OCI-LY7 (cell line): ENCODE measurements around the gene PLEKHH1. TPM values are rescaled to one million over a fixed set of nuclear protein-coding genes. Genes with fewer than 3 reads are reported as not detected.
"Not testable (repeated sequence)": the region's sequence is repeated elsewhere in the genome, so short reads cannot be mapped to it uniquely, and the experiment has no call there.

ENCODE experiments used
- BruUV-seq: library from RNA; stranded (reverse); fragments of 400-500 nt; replicated peaks from 2 replicates; lab custom pipeline; 2021; lab: Mats Ljungman, UMichigan
- CTCF ChIA-PET: fragments of 300-600 bp; sonication (Branson Sonifier 250); formaldehyde crosslinking; loops from one replicate; lab custom pipeline; 2022; ENCODE audit warnings: antibody characterized with exemption; ENCODE audit not compliant: unreplicated experiment; lab: Charles Lee
- POLR2A ChIA-PET: fragments of 300-600 bp; sonication (Branson Sonifier 250); formaldehyde crosslinking; loops from one replicate; lab custom pipeline; 2022; ENCODE audit warnings: antibody characterized with exemption; lab: Charles Lee
- DNase-seq: peaks from one replicate; pipeline ENCODE4 v3.0.0-alpha.2; 2015; ENCODE audit warnings: low spot score
- H2AFZ ChIP-seq: fragments of 200-600 bp; sonication (generic), shearing (Covaris generic); 2 replicates; pipeline ENCODE4 v1.6.1; 2014; ENCODE audit warnings: mild to moderate bottlenecking, antibody characterized with exemption, low read length, moderate library complexity
- H3K27ac ChIP-seq: fragments of 200-600 bp; sonication (generic); 2 replicates; pipeline ENCODE4 v1.5.1; 2014; ENCODE audit warnings: mixed run types, low read depth, mild to moderate bottlenecking, moderate library complexity, low read length, inconsistent platforms; ENCODE audit not compliant: poor library complexity, severe bottlenecking
- H3K36me3 ChIP-seq: fragments of 200-600 bp; sonication (generic); 2 replicates; pipeline ENCODE4 v1.6.1; 2014; ENCODE audit warnings: mild to moderate bottlenecking, antibody characterized with exemption, low read length, moderate library complexity, mixed read lengths; ENCODE audit not compliant: insufficient read depth
- H3K4me1 ChIP-seq: fragments of 200-600 bp; sonication (generic); 2 replicates; pipeline ENCODE4 v1.5.1; 2014; ENCODE audit warnings: mild to moderate bottlenecking, low read length; ENCODE audit not compliant: insufficient read depth, poor library complexity, severe bottlenecking
- H3K4me2 ChIP-seq: fragments of 200-600 bp; sonication (generic); 2 replicates; pipeline ENCODE4 v1.6.1; 2014; ENCODE audit warnings: mild to moderate bottlenecking, low read length
- H3K4me3 ChIP-seq: fragments of 200-600 bp; sonication (generic); 2 replicates; pipeline ENCODE4 v1.5.1; 2014; ENCODE audit warnings: mild to moderate bottlenecking, low read depth, low read length; ENCODE audit not compliant: poor library complexity, severe bottlenecking
- H3K79me2 ChIP-seq: fragments of 200-600 bp; sonication (generic); 2 replicates; pipeline ENCODE4 v1.6.1; 2016; ENCODE audit warnings: low read depth, mild to moderate bottlenecking, low read length, moderate library complexity, mixed read lengths; ENCODE audit not compliant: insufficient read depth
- H3K9me2 ChIP-seq: fragments of 200-600 bp; sonication (generic); 2 replicates; pipeline ENCODE4 v1.6.1; 2016; ENCODE audit warnings: mild to moderate bottlenecking, low read length, mixed read lengths; ENCODE audit not compliant: insufficient read depth
- H3K9me3 ChIP-seq: fragments of 200-600 bp; sonication (generic); 2 replicates; pipeline ENCODE4 v1.6.1; 2014; ENCODE audit warnings: mild to moderate bottlenecking, mixed run types, low read length, mixed read lengths
- H4K20me1 ChIP-seq: fragments of 200-600 bp; sonication (generic); 2 replicates; pipeline ENCODE4 v1.6.1; 2014; ENCODE audit warnings: mild to moderate bottlenecking, antibody characterized with exemption, low read length, moderate library complexity, mixed read lengths; ENCODE audit not compliant: insufficient read depth
- CTCF ChIP-seq: fragments of 200-600 bp; sonication (generic); conservative IDR thresholded peaks from 2 replicates; pipeline ENCODE4 v1.5.1; 2014; ENCODE audit warnings: mild to moderate bottlenecking, antibody characterized with exemption, low read length, moderate library complexity, mixed read lengths
- EZH2phosphoT487 ChIP-seq: fragments of 200-600 bp; sonication (generic); IDR thresholded peaks from 2 replicates; pipeline ENCODE4 v1.6.1; 2018; ENCODE audit warnings: low read depth, borderline replicate concordance, mild to moderate bottlenecking, mixed run types, antibody characterized with exemption, low read length, moderate library complexity, mixed read lengths
- intact Hi-C: fragments of 100-400 bp; cut with micrococcal nuclease; formaldehyde crosslinking; loops from one replicate; pipeline ENCODE4 v1.10.0; 2022; ENCODE audit not compliant: unreplicated experiment
- total RNA-seq, 2 experiments: library from RNA; depleted of rRNA in 1 of 2; stranded (reverse); fragments of >200 nt in 1 of 2; shearing (Covaris generic) in 1 of 2; gene quantifications; 2 replicates each; pipeline ENCODE4 v1.2.3, GENCODE V29; 2014 to 2022

Gene PLEKHH1
- total RNA-seq, 2 experiments from 2014 or later, result not detected

GRCh38 chr14:67586369-67586768 lies 53.3 kb downstream of the PLEKHH1 start:
- no peak overlapping the region for H3K27ac ChIP-seq
- H4K20me1 ChIP-seq, result no peaks in the 10 kb centered on the region
- no peaks in the 10 kb centered on the region for H3K9me2 ChIP-seq
- BruUV-seq, result no TSS peak
- DNase-seq, result no peak
- no peak overlapping the region for H3K4me2 ChIP-seq
- TF ChIP-seq CTCF, result no peak
- H2AFZ ChIP-seq, result no peak overlapping the region
- ChIA-PET POLR2A (interaction anchor here (0.5 to 1.4 kb wide), 4 partner anchors 19 to 127 kb away, joined by 3 to 5 read pairs (median 4); partner anchors contain the start of gene RDH12), CTCF (interaction anchor here (0.8 to 3.8 kb wide), 2 partner anchors 80 to 118 kb away, joined by 3 to 14 read pairs; no protein-coding TSS in a partner anchor)
- H3K4me3 ChIP-seq, result no peak overlapping the region
- H3K4me1 ChIP-seq, result no peaks in the 10 kb centered on the region
- intact Hi-C loops, result no loop called here
- H3K9me3 ChIP-seq, result no peaks in the 10 kb centered on the region
- H3K79me2 ChIP-seq, result no peaks in the 10 kb centered on the region
- peaks cover 12% of the 10 kb centered on the region for H3K36me3 ChIP-seq

- BruUV-seq, result no TSS peak
- DNase-seq, result no peak
- ChIA-PET CTCF (no interaction called here), POLR2A (interaction anchor here (0.6 to 1.1 kb wide), 5 partner anchors 17 to 1230 kb away, joined by 3 to 4 read pairs (median 3); no protein-coding TSS in a partner anchor)
- TF ChIP-seq CTCF (no peak), EZH2phosphoT487 (no peak)
- H3K9me2 ChIP-seq, result no peaks in the 10 kb centered on the region
- no peak overlapping the region for H3K4me2 ChIP-seq
- no peak overlapping the region for H3K4me3 ChIP-seq
- H4K20me1 ChIP-seq, result no peaks in the 10 kb centered on the region
- intact Hi-C loops, result no loop called here
- H3K79me2 ChIP-seq, result no peaks in the 10 kb centered on the region
- H3K36me3 ChIP-seq, result peaks cover 30% of the 10 kb centered on the region
- no peak overlapping the region for H3K27ac ChIP-seq
- H3K4me1 ChIP-seq, result no peaks in the 10 kb centered on the region
- H3K9me3 ChIP-seq, result no peaks in the 10 kb centered on the region
- no peak overlapping the region for H2AFZ ChIP-seq
These were observed 56.2 kb downstream of the PLEKHH1 start for GRCh38 chr14:67589204-67589770.

GRCh38 chr14:67593650-67594049 lies 60.6 kb downstream of the PLEKHH1 start:
- H4K20me1 ChIP-seq, H3K4me2 ChIP-seq, DNase-seq, H3K4me3 ChIP-seq, POLR2A ChIA-PET, H3K4me1 ChIP-seq, H3K27ac ChIP-seq, intact Hi-C loops, H3K9me3 ChIP-seq, BruUV-seq, H2AFZ ChIP-seq, H3K79me2 ChIP-seq, CTCF ChIA-PET, H3K9me2 ChIP-seq: not testable (repeated sequence)
- H3K36me3 ChIP-seq, result peaks cover 34% of the 10 kb centered on the region
